Measurements from ENCODE around the gene MEAK7. TPM values are rescaled to one million over a fixed set of nuclear protein-coding genes. Genes with fewer than 3 reads are reported as not detected.

The MEAK7 gene
- total RNA-seq, 1 donor from 2014 or later, result 10.8 TPM

DNA sequence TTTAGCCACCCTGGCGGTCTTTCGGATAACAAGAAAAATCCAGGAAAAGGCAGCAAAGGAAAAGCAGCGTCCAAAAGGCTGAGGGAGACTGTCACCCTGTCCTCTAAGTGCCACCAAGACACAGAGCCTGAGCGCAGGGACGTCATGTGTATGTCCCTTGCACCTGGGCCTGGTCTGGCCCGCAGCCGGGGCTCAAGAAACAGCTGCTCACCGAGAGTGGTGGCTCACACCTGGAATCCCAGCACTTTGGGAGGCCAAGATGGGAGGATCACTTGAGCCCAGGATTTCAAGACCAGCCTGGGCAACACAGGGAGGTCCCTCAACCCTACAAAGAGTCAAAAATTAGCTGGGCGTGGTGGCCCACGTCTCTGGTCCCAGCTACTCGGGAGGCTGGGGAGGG lies 9.2 kb upstream of the MEAK7 start:
- TF ChIP-seq, protein P1, sequence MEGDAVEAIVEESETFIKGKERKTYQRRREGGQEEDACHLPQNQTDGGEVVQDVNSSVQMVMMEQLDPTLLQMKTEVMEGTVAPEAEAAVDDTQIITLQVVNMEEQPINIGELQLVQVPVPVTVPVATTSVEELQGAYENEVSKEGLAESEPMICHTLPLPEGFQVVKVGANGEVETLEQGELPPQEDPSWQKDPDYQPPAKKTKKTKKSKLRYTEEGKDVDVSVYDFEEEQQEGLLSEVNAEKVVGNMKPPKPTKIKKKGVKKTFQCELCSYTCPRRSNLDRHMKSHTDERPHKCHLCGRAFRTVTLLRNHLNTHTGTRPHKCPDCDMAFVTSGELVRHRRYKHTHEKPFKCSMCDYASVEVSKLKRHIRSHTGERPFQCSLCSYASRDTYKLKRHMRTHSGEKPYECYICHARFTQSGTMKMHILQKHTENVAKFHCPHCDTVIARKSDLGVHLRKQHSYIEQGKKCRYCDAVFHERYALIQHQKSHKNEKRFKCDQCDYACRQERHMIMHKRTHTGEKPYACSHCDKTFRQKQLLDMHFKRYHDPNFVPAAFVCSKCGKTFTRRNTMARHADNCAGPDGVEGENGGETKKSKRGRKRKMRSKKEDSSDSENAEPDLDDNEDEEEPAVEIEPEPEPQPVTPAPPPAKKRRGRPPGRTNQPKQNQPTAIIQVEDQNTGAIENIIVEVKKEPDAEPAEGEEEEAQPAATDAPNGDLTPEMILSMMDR (IDR thresholded peaks at IDR 0.05), result no peak
- intact Hi-C loops (cut with DNase I), result loop anchor here (5.0 to 10.0 kb wide), 2 partner anchors 109 to 211 kb away; no protein-coding TSS in a partner anchor
- no peaks in the 10 kb centered on the region for H3K27me3 ChIP-seq
- no peak overlapping the region for H3K27ac ChIP-seq
- ATAC-seq, result no peak
- peaks cover 3% of the 10 kb centered on the region for H3K4me1 ChIP-seq
- no peaks in the 10 kb centered on the region for H3K9me3 ChIP-seq
- no peaks in the 10 kb centered on the region for H3K36me3 ChIP-seq
- DNase-seq, result peak; percentile 19
- H3K4me3 ChIP-seq, result no peak overlapping the region

DNA sequence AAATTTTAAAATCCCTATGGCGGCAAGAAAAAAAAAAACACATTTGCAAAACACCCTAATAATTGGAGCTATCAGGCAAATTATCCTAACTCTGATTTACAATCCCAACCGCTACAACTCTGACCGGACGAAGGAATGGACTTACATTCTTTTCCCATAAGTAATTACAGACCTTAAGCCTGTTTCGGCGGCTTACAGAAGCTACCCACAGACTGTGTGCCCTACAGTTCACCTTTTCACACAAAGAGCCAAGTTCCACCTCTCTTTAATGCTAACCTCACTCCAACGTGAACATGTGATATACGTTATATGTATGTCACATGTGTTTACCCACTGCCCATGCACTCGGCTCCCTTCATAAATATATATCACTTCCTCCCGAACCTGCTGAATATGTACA lies 8.7 kb upstream of the MEAK7 start:
- H3K36me3 ChIP-seq, result no peaks in the 10 kb centered on the region
- no peaks in the 10 kb centered on the region for H3K27me3 ChIP-seq
- DNase-seq (no peak), ATAC-seq (no peak)
- H3K9me3 ChIP-seq, result no peaks in the 10 kb centered on the region
- no peak overlapping the region for H3K4me3 ChIP-seq
- H3K4me1 ChIP-seq, result peaks cover 3% of the 10 kb centered on the region
- no peak overlapping the region for H3K27ac ChIP-seq
- TF ChIP-seq, protein P1 (IDR thresholded peaks at IDR 0.05), result no peak
- intact Hi-C loops (cut with DNase I), result loop anchor here (5.0 to 10.0 kb wide), 2 partner anchors 109 to 212 kb away; no protein-coding TSS in a partner anchor

- no peaks in the 10 kb centered on the region for H3K27me3 ChIP-seq
- peak; percentile 40 for DNase-seq
- intact Hi-C loops (cut with DNase I), result loop anchor here (5.0 to 10.0 kb wide), 2 partner anchors 110 to 213 kb away; no protein-coding TSS in a partner anchor
- ATAC-seq, result no peak
- TF ChIP-seq, protein P1 (IDR thresholded peaks at IDR 0.05), result no peak
- peaks cover 3% of the 10 kb centered on the region for H3K4me1 ChIP-seq
- H3K4me3 ChIP-seq, result no peak overlapping the region
- no peak overlapping the region for H3K27ac ChIP-seq
- no peaks in the 10 kb centered on the region for H3K9me3 ChIP-seq
- no peaks in the 10 kb centered on the region for H3K36me3 ChIP-seq
These were observed 7.4 kb upstream of the MEAK7 start for GRCh38 chr16:84511831-84512230.

DNA sequence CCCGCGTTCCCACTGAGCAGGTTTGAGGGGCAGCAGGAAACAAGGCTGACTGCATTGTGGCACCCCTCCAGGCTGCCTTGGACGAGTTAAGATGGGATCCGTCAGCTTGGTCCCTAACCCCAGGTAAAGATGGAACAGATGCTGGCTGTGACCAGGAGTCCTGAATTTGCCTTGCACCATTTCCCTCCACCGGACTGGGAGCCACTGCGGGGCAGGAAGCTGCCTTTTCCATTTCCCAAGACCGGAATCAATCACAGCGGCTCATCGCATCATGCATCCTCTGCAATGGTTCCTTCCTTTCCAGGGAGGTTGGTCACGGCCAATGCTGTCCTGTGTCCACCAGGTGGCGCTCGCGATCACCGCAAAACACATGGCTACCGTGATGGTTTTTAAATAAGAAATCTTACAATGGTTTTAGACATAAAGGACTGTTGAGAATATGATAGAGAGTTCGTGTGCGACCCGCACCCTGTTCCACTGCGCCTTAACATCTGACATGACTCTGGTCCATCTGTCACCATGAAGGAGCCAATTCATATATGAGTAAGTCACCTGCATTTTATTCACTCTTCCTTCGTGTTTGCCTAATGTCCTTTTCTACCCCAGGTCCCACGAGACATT lies 6.8 kb upstream of the MEAK7 start:
- intact Hi-C loops (cut with DNase I), result loop anchor here (5.0 to 10.0 kb wide), 2 partner anchors 111 to 214 kb away; no protein-coding TSS in a partner anchor
- ATAC-seq (peak; percentile 88), DNase-seq (peak; percentile 90)
- H3K4me3 ChIP-seq, result no peak overlapping the region
- TF ChIP-seq, protein P1 (IDR thresholded peaks at IDR 0.05), result peak; percentile 99
- no peaks in the 10 kb centered on the region for H3K36me3 ChIP-seq
- H3K4me1 ChIP-seq, result peaks cover 3% of the 10 kb centered on the region
- H3K9me3 ChIP-seq, result no peaks in the 10 kb centered on the region
- no peaks in the 10 kb centered on the region for H3K27me3 ChIP-seq
- no peak overlapping the region for H3K27ac ChIP-seq

GRCh38 chr16:84509032-84509950 lies 4.8 kb upstream of the MEAK7 start:
- Histone ChIP-seq H3K36me3 (no peaks in the 10 kb centered on the region), H3K4me1 (peaks cover 12% of the 10 kb centered on the region), H3K4me3 (no peak overlapping the region), H3K27me3 (no peaks in the 10 kb centered on the region), H3K9me3 (no peaks in the 10 kb centered on the region), H3K27ac (no peak overlapping the region)
- intact Hi-C loops (cut with DNase I), result no loop called here
- TF ChIP-seq, protein P1 (IDR thresholded peaks at IDR 0.05), result no peak
- ATAC-seq (no peak), DNase-seq (peak; percentile 43)
